ENCODE data around the gene ALDH9A1.
"Not testable (repeated sequence)": the region's sequence is repeated elsewhere in the genome, so short reads cannot be mapped to it uniquely, and the experiment has no call there.

Gene ALDH9A1

DNA sequence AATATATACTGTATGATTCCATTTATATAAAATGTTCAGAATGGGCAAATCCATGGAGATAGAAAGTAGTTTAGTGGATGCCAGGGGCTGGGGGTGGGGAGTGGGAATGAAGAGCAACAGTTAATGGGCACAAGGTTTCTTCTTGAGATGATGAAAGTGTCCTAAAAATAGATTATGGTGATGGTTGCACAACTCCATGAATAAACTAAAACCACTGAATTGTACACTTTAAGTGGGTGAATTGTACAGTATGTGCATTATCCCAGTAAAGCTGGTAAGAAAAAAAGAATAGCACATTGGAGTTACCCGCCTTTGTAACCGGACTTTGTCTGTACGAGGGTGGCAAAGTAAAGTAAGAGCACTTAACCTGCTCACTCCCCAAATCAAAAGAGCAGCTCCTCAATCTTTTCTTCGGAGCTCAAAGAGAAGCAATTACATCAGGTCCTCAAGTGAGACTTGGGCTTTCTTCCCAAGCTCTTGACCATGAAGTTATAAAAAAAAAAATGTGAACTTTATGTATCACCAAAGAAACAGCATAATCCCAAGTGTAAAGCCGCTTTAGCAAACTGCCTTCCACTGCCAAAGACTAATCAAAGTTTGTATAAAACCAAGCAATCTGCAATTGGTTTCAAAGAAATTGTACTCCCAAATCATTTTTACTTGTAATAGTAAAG, 32.1 kb downstream of the ALDH9A1 start:
- Histone ChIP-seq H3K27me3 (ENCODE audit: insufficient read depth, low read length) (no peaks in the 10 kb centered on the region), H3K9ac (ENCODE audit: low read depth, low read length) (no peak overlapping the region), H3K36me3 (ENCODE audit: insufficient read depth, low read length) (peaks cover 80% of the 10 kb centered on the region), H3K4me1 (ENCODE audit: insufficient read depth, low read length) (no peaks in the 10 kb centered on the region), H3K9me3 (ENCODE audit: insufficient read depth, low read depth, low read length) (no peaks in the 10 kb centered on the region), H3K27ac (ENCODE audit: low read depth, low read length) (no peak overlapping the region), H3K4me3 (ENCODE audit: low read length) (no peak overlapping the region)
- WGBS = 88% methylated on average over 5 of the region's 5 CpGs

DNA sequence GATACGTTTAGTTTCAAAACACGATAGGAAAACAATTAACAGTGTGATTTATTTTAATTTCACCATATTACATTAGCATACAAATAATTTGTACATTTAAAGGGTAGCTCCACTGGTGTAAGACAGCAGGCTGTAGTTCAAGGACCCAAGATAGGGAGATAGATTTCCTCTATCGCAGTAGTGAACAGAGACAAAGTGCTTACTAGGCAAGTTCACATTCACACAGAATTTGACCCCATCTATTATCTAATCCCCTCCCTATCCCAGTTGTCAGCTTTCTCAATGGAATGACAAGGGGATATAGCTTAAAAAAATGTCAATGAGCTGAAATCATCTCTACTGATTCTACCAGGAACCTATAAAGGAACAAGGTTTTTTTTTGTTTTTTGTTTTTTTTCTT, 36.2 kb downstream of the ALDH9A1 start:
- Histone ChIP-seq H3K9me3 (ENCODE audit: insufficient read depth, low read depth, low read length) (no peaks in the 10 kb centered on the region), H3K27me3 (ENCODE audit: insufficient read depth, low read length) (no peaks in the 10 kb centered on the region), H3K36me3 (ENCODE audit: insufficient read depth, low read length) (peaks cover 66% of the 10 kb centered on the region), H3K9ac (ENCODE audit: low read depth, low read length) (no peak overlapping the region), H3K4me3 (ENCODE audit: low read length) (no peak overlapping the region), H3K4me1 (ENCODE audit: insufficient read depth, low read length) (peaks cover 4% of the 10 kb centered on the region; the same call in 1 of the 2 replicates), H3K27ac (ENCODE audit: low read depth, low read length) (no peak overlapping the region)
- WGBS = 100% methylated on average over 3 of the region's 3 CpGs

DNA sequence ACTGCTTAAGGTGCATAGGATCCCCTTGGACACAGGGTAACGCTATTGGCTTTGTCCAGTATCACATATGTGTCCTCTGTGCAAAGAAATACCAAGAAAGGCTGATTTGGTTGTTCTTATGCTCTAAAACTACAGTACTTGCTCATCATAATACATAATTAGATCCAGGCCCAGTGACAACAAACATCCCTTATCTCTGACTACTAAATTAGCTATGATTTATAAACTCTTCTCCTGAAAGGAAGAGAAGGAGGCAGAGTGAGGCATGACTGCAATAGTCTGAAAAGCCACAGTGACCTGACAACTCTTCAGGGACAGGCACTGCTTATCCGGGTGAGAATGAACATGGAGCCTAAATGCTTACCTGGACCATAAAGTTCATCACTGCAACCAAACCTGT, 36.7 kb downstream of the ALDH9A1 start:
- H3K9ac ChIP-seq (ENCODE audit: low read depth, low read length) = no peak overlapping the region
- H3K9me3 ChIP-seq (ENCODE audit: insufficient read depth, low read depth, low read length) = no peaks in the 10 kb centered on the region
- peaks cover 4% of the 10 kb centered on the region; the same call in 1 of the 2 replicates for H3K4me1 ChIP-seq (ENCODE audit: insufficient read depth, low read length)
- no peaks in the 10 kb centered on the region for H3K27me3 ChIP-seq (ENCODE audit: insufficient read depth, low read length)
- no peak overlapping the region for H3K4me3 ChIP-seq (ENCODE audit: low read length)
- WGBS = 95% methylated on average over 2 of the region's 2 CpGs
- peaks cover 61% of the 10 kb centered on the region for H3K36me3 ChIP-seq (ENCODE audit: insufficient read depth, low read length)
- H3K27ac ChIP-seq (ENCODE audit: low read depth, low read length) = no peak overlapping the region

DNA sequence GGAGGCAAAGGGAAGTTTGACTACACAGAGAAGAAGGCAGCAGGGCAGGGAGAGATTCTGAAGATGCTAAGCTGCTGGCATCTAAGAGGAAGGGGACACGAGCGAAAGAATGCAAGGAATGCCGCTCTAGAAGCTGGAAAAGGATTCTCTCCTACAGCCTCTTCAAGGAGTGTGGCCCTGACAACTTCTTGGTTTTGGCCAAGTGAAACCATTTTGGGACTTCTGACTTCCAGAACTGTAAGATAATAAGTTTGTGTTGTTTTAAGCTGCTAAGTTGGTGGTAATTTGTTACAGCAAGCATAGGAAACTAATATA, 38.8 kb downstream of the ALDH9A1 start:
- WGBS = 51% methylated on average over 3 of the region's 3 CpGs
- Histone ChIP-seq H3K36me3 (ENCODE audit: insufficient read depth, low read length) (peaks cover 60% of the 10 kb centered on the region), H3K4me1 (ENCODE audit: insufficient read depth, low read length) (peaks cover 4% of the 10 kb centered on the region; the same call in 1 of the 2 replicates), H3K27ac (ENCODE audit: low read depth, low read length) (0 out of 2 replicates have a peak overlapping the region, but pooled peaks have one; percentile 2), H3K9me3 (ENCODE audit: insufficient read depth, low read depth, low read length) (no peaks in the 10 kb centered on the region), H3K4me3 (ENCODE audit: low read length) (no peak overlapping the region), H3K27me3 (ENCODE audit: insufficient read depth, low read length) (no peaks in the 10 kb centered on the region), H3K9ac (ENCODE audit: low read depth, low read length) (no peak overlapping the region)

DNA sequence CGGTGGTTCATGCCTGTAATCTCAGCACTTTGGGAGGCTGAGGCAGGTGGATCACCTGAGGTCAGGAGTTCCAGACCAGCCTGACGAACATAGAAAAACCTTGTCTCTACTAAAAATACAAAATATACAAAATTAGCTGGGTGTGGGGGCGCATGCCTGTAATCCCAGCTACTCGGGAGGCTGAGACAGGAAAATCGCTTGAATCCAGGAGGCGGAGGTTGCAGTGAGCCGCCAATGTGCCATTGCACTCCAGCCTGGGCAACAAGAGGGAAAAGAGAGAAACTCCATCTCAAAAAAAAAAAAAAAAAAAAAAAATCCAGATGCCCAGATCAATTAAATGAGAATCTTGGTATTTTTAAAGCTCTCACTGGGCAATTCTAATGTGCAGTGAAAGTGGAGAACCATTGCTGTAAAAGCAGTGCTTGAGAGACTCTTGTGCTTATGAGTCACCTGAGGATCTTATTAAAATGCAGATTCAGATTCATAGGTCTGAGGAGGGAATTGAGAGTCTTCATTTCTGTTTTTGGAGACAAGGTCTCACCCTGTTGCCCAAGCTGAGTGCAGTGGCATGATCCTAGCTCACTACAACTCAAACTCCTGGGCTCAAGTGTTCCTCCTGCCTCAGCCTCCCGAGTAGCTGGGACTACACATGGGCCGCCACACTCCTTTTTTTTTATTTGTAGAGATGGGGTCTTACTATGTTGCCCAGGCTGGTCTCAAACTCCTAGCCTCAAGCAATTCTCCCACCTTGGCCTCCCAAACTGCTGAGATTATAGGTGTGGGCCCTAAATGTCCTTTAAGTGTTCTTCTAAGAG, 39.4 kb downstream of the ALDH9A1 start:
- not testable (repeated sequence) for H3K4me3 ChIP-seq (ENCODE audit: low read length); H3K4me1 ChIP-seq (ENCODE audit: insufficient read depth, low read length); H3K9ac ChIP-seq (ENCODE audit: low read depth, low read length); H3K27ac ChIP-seq (ENCODE audit: low read depth, low read length); H3K9me3 ChIP-seq (ENCODE audit: insufficient read depth, low read depth, low read length); H3K27me3 ChIP-seq (ENCODE audit: insufficient read depth, low read length)
- H3K36me3 ChIP-seq (ENCODE audit: insufficient read depth, low read length) = peaks cover 56% of the 10 kb centered on the region
- WGBS = 91% methylated on average over 6 of the region's 9 CpGs

DNA sequence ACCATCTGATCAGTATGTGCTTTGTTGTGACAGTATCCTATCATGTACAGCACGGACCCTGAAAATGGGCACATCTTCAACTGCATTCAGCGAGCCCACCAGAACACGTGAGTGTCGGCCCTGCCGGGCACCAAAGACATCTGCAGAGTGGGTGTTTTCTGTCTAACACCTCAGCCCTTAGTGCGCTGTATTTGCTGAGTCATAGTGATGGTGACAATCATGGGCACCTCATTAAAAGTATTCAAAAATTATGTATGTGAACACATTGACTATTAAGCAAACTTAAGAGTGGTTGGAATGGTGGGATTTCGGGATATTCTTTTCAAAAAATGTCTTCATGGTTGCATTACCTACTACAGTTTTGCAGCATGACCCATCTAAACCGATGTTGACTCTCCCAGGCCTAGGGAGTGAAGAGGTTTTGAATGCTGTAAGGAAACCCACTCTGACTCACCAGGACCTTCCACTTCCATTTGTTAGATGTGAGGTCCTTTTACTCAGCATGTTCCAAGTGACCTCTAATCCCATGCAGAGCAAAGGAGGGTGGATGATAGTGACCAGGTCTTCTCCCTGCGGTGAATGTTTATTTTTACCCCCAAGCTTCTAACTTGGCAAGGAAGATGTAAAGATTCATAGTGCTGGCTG, 47.3 kb downstream of the ALDH9A1 start:
- Histone ChIP-seq H3K27ac (ENCODE audit: low read depth, low read length) (no peak overlapping the region), H3K27me3 (ENCODE audit: insufficient read depth, low read length) (no peaks in the 10 kb centered on the region), H3K4me3 (ENCODE audit: low read length) (no peak overlapping the region), H3K4me1 (ENCODE audit: insufficient read depth, low read length) (no peaks in the 10 kb centered on the region), H3K9me3 (ENCODE audit: insufficient read depth, low read depth, low read length) (no peaks in the 10 kb centered on the region), H3K9ac (ENCODE audit: low read depth, low read length) (no peak overlapping the region), H3K36me3 (ENCODE audit: insufficient read depth, low read length) (peaks cover 50% of the 10 kb centered on the region)
- WGBS = 89% methylated on average over 7 of the region's 9 CpGs

DNA sequence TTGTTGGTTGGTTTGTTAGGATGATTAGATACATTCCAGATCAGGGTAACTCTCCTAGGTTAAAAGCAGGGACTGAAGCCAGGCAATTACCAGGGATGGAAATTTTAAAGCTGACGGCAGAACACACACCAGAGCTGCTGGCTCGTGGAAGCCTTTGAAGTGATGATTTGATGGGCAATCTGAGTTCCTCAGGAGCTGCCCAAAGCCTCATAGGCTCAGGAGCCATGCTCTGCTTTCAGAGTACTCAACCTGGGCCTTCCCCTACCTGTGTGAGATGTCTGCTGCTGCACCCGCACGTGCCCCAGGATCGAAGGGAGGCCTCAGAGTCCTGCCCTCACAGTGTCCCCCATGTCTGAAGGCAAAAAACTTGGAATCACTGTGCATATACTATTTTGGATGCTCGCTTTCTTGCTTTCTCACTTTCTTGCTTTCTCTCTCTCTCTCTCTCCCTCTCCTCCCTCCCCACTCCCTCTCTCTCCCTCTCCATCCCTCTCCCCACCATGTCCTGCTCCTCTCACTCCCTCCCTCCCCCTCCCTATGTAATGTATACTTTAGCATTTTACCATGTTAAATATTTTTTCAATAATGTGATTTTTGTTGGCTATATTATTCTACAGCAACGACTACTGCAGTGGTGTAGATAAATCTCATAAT, 49.3 kb downstream of the ALDH9A1 start:
- H3K9ac ChIP-seq (ENCODE audit: low read depth, low read length) = no peak overlapping the region
- WGBS = 81% methylated on average over 7 of the region's 7 CpGs
- H3K27ac ChIP-seq (ENCODE audit: low read depth, low read length) = no peak overlapping the region
- no peaks in the 10 kb centered on the region for H3K4me1 ChIP-seq (ENCODE audit: insufficient read depth, low read length)
- H3K27me3 ChIP-seq (ENCODE audit: insufficient read depth, low read length) = no peaks in the 10 kb centered on the region
- H3K9me3 ChIP-seq (ENCODE audit: insufficient read depth, low read depth, low read length) = no peaks in the 10 kb centered on the region
- H3K4me3 ChIP-seq (ENCODE audit: low read length) = no peak overlapping the region
- H3K36me3 ChIP-seq (ENCODE audit: insufficient read depth, low read length) = peaks cover 34% of the 10 kb centered on the region

DNA sequence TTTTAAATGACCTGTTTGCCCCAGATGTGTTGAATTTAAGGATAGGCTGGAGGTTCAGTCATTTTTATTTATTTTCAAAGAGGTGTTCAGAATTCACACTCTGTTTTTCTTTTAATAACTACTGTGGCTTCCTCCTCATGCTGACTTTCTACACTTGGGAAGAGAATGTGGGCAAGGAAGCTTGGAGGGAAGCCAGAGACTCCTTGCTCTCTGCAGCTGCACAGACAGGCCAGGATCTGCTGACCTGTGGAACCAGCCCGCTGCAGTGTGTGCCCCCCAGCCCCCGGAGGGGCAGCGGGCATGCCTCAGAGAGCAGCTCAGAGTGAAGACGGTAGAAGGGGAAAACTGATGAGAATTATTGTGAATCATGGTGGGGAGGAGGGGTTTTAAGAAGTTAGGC, 50.4 kb downstream of the ALDH9A1 start:
- peaks cover 23% of the 10 kb centered on the region for H3K36me3 ChIP-seq (ENCODE audit: insufficient read depth, low read length)

DNA sequence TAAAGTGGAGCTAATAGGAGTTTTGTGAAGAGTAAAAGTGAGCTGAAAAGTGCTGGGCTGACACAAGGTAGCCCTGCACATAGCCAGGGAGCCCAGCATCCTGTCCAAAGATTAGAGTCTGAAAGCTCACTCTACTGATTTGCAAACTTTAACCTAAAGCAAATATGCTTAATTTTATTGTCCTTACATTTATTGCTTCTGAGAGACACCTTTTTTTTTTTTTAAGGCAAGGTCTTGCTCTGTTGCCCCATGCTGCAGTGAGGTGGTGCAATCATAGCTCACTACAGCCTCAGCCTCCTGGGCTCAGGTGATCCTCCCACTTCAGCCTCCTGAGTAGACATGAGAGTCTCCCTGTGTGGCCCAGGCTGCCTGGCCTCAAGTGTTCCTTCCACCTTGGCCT, 50.8 kb downstream of the ALDH9A1 start:
- H3K4me1 ChIP-seq (ENCODE audit: insufficient read depth, low read length) = no peaks in the 10 kb centered on the region
- no peaks in the 10 kb centered on the region for H3K9me3 ChIP-seq (ENCODE audit: insufficient read depth, low read depth, low read length)
- no peak overlapping the region for H3K27ac ChIP-seq (ENCODE audit: low read depth, low read length)
- no peak overlapping the region for H3K4me3 ChIP-seq (ENCODE audit: low read length)
- H3K9ac ChIP-seq (ENCODE audit: low read depth, low read length) = no peak overlapping the region
- peaks cover 19% of the 10 kb centered on the region for H3K36me3 ChIP-seq (ENCODE audit: insufficient read depth, low read length)
- H3K27me3 ChIP-seq (ENCODE audit: insufficient read depth, low read length) = no peaks in the 10 kb centered on the region

More for the DNA sequence above, 50.4 kb downstream of the ALDH9A1 start:
- 96% methylated on average over 4 of the region's 4 CpGs for WGBS
- Histone ChIP-seq H3K27me3 (ENCODE audit: insufficient read depth, low read length) (no peaks in the 10 kb centered on the region), H3K4me3 (ENCODE audit: low read length) (no peak overlapping the region), H3K9me3 (ENCODE audit: insufficient read depth, low read depth, low read length) (no peaks in the 10 kb centered on the region), H3K4me1 (ENCODE audit: insufficient read depth, low read length) (no peaks in the 10 kb centered on the region), H3K9ac (ENCODE audit: low read depth, low read length) (no peak overlapping the region), H3K27ac (ENCODE audit: low read depth, low read length) (no peak overlapping the region)

DNA sequence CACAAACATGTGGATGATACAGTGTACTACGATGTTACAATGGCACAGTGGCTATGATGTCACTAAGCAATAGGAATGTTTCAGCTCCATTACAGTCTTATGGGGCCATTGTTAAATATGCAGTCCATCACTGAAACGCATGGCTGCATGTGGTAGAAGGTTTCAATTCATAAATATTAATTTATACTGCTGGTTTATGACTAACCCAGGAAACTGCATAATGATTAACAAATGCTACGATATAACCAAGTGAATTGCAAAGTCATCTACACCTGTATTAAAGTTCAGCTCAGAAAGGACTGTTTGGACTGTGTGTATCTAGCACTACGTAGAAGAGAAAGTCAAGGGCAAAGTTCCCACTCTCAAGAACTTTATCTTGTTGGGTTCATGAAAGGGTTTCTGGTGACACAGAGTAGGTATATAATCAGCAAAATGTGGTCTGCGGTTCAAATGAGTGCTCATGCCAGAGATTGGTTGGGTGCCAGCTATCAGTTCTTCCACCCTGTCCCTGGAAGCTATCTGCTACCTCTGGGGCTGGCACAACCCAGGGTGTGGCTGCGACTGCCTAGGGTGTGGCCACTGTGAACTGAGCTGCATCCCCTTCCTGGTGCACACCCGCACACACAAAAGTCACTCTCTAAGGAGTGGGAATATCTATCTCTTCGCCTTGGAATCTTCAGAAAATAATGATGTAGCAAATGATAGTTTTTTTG, 52.6 kb downstream of the ALDH9A1 start:
- Histone ChIP-seq H3K9ac (ENCODE audit: low read depth, low read length) (no peak overlapping the region), H3K36me3 (ENCODE audit: insufficient read depth, low read length) (peaks cover 4% of the 10 kb centered on the region; the same call in 1 of the 2 replicates), H3K27me3 (ENCODE audit: insufficient read depth, low read length) (no peaks in the 10 kb centered on the region), H3K4me1 (ENCODE audit: insufficient read depth, low read length) (no peaks in the 10 kb centered on the region), H3K9me3 (ENCODE audit: insufficient read depth, low read depth, low read length) (no peaks in the 10 kb centered on the region), H3K4me3 (ENCODE audit: low read length) (no peak overlapping the region), H3K27ac (ENCODE audit: low read depth, low read length) (no peak overlapping the region)
- 93% methylated on average over 8 of the region's 8 CpGs for WGBS
